Naive thymus-derived CD4-positive, alpha-beta T cell (primary cell): Measurements from ENCODE around the gene KHK. TPM values are rescaled to one million over a fixed set of nuclear protein-coding genes. Genes with fewer than 3 reads are reported as not detected.
A peak's percentile ranks its signal among the peaks of the same experiment; 100 is the strongest.

Experiments used
- ATAC-seq: fragments of 150-1000 bp; cut with Tn5 transposase; 2 replicates; pipeline ENCODE4 v1.10.0; 2021; ENCODE audit warnings: mild to moderate bottlenecking, moderate library complexity
- CTCF ChIA-PET: fragments of 350-600 bp; sonication (Branson Sonifier 250); formaldehyde crosslinking; loops from one replicate; lab custom pipeline; 2021; ENCODE audit warnings: antibody characterized with exemption; lab: Charles Lee
- POLR2A ChIA-PET: fragments of 350-600 bp; sonication (Branson Sonifier 250); formaldehyde crosslinking; loops from one replicate; lab custom pipeline; 2021; ENCODE audit warnings: antibody characterized with exemption, inconsistent platforms; lab: Charles Lee
- DNase-seq, 9 donors: peaks; one replicate each; pipeline versions ENCODE4 v3.0.0 to v3.0.0-alpha.2; 2020 to 2022; ENCODE audit warnings: mixed read lengths in 1 of 9
- H3K27ac ChIP-seq: one replicate; pipeline ENCODE4 v1.7.0; 2013; ENCODE audit warnings: mild to moderate bottlenecking, low read depth, low read length, moderate library complexity
- H3K27me3 ChIP-seq, 2 donors: one replicate each; pipeline ENCODE4 v1.7.0; 2013; ENCODE audit warnings: low read length in 2 of 2, mild to moderate bottlenecking in 2 of 2, moderate library complexity in 2 of 2; ENCODE audit not compliant: control insufficient read depth in 2 of 2, insufficient read depth in 2 of 2
- H3K36me3 ChIP-seq, 3 experiments: 1 replicate in 2 of 3; 2 replicates in 1 of 3; pipeline ENCODE4 v1.7.0; 2013; ENCODE audit warnings: low read length in 3 of 3, mild to moderate bottlenecking in 3 of 3, moderate library complexity in 1 of 3; ENCODE audit not compliant: insufficient read depth in 3 of 3, control insufficient read depth in 2 of 3
- H3K4me1 ChIP-seq, 2 donors: one replicate each; pipeline ENCODE4 v1.7.0; 2013; ENCODE audit warnings: low read length in 2 of 2, mild to moderate bottlenecking in 2 of 2, moderate library complexity in 1 of 2; ENCODE audit not compliant: control insufficient read depth in 2 of 2, insufficient read depth in 2 of 2
- H3K4me3 ChIP-seq: 2 replicates; pipeline ENCODE4 v1.7.0; 2013; ENCODE audit warnings: mild to moderate bottlenecking, low read length
- H3K9me3 ChIP-seq, 3 experiments: 1 replicate in 2 of 3; 2 replicates in 1 of 3; pipeline ENCODE4 v1.7.0; 2013; ENCODE audit warnings: low read length in 3 of 3; ENCODE audit not compliant: control insufficient read depth in 2 of 3
- H3K27ac Mint-ChIP-seq, 9 donors: one replicate each; pipeline ENCODE4 v1.8.0; 2020 to 2022; ENCODE audit warnings: mixed read lengths in 9 of 9, mild to moderate bottlenecking in 8 of 9, moderate library complexity in 5 of 9, inconsistent platforms in 2 of 9
- H3K27me3 Mint-ChIP-seq, 5 donors: one replicate each; pipeline ENCODE4 v1.8.0; 2021 to 2022; ENCODE audit warnings: mixed read lengths in 5 of 5, mild to moderate bottlenecking in 1 of 5
- H3K36me3 Mint-ChIP-seq, 5 donors: one replicate each; pipeline ENCODE4 v1.8.0; 2020 to 2022; ENCODE audit warnings: mixed read lengths in 5 of 5, mild to moderate bottlenecking in 3 of 5, inconsistent platforms in 1 of 5
- H3K4me1 Mint-ChIP-seq, 7 donors: one replicate each; pipeline ENCODE4 v1.8.0; 2020 to 2022; ENCODE audit warnings: mixed read lengths in 7 of 7, mild to moderate bottlenecking in 3 of 7, inconsistent platforms in 1 of 7
- H3K4me3 Mint-ChIP-seq, 10 donors: one replicate each; pipeline ENCODE4 v1.8.0; 2020 to 2022; ENCODE audit warnings: mild to moderate bottlenecking in 10 of 10, mixed read lengths in 10 of 10, moderate library complexity in 6 of 10, inconsistent platforms in 2 of 10
- H3K9me3 Mint-ChIP-seq, 11 donors: one replicate each; pipeline ENCODE4 v1.8.0; 2020 to 2022; ENCODE audit warnings: mixed read lengths in 11 of 11, mild to moderate bottlenecking in 4 of 11, inconsistent platforms in 1 of 11, moderate library complexity in 1 of 11
- intact Hi-C, 2 donors: fragments of 100-400 bp; cut with micrococcal nuclease; formaldehyde crosslinking; loops; one replicate each; pipeline ENCODE4 v1.15.1; 2023
- polyA plus RNA-seq, 2 donors: library from polyadenylated mRNA; unstranded; fragments of 300-500 nt; fragmentation: Illumina TruSeq; gene quantifications; one replicate each; pipeline ENCODE4 v1.2.3, GENCODE V29; 2021
- total RNA-seq, 6 experiments: library from RNA in 5 of 6; stranded (reverse) in 5 of 6; gene quantifications; 1 replicate in 5 of 6; 2 replicates in 1 of 6; pipeline ENCODE4 v1.2.3 and lab custom pipeline; 2021 to 2026

KHK gene
- total and polyA plus RNA-seq, 7 experiments from 2014 or later: 5.8 to 13.8 (median 7.6) TPM

- Histone ChIP-seq H3K4me1 (peaks cover 12 to 13% of the 10 kb centered on the region in 2 donors), H3K27me3 (no peaks in the 10 kb centered on the region), H3K9me3 (no peaks in the 10 kb centered on the region), H3K27ac (peak within 1 kb of the TSS; percentile 97), H3K36me3 (peaks cover 0 to 40% (median 0%) of the 10 kb centered on the region in 3 experiments), H3K4me3 (peak within 1 kb of the TSS; percentile 96)
- peaks cover 0 to 4% (median 0%) of the 10 kb centered on the region in 11 donors for H3K9me3 Mint-ChIP-seq
- ChIA-PET POLR2A (interaction anchor here (0.7 to 5.3 kb wide), 11 partner anchors 10 to 294 kb away, joined by 3 to 49 read pairs (median 4); partner anchors contain the start of genes ABHD1, AGBL5, ATRAID and NRBP1), CTCF (interaction anchor here (1.0 to 1.5 kb wide), 3 partner anchors 11 to 145 kb away, joined by 3 to 4 read pairs (median 4); partner anchors contain the start of gene ABHD1)
- peaks cover 0 to 6% (median 0%) of the 10 kb centered on the region in 5 donors for H3K27me3 Mint-ChIP-seq
- peak; percentile 97 for ATAC-seq
- peak within 1 kb of the TSS; percentile 88 to 99 (median 97) for H3K27ac Mint-ChIP-seq
- H3K36me3 Mint-ChIP-seq: peaks cover 0 to 11% (median 4%) of the 10 kb centered on the region in 5 donors
- DNase-seq: peak; percentile 92 to 100 (median 97)
- H3K4me1 Mint-ChIP-seq: peaks cover 10 to 32% (median 21%) of the 10 kb centered on the region in 7 donors
- peak within 1 kb of the TSS; percentile 88 to 97 (median 92) for H3K4me3 Mint-ChIP-seq
- intact Hi-C loops: loop anchor here (1.0 to 5.0 kb wide), 16 partner anchors 11 to 355 kb away; partner anchors contain the start of genes ABHD1 (in 2 of the 2), ATRAID (in 2 of the 2), EIF2B4 (in 2 of the 2) and KHK (in 2 of the 2)
These were observed 47.6 kb downstream of the KHK start, which contains the start of gene PREB for GRCh38 chr2:27133905-27134780. Gene PREB (minus strand): TSS chr2:27134636. CDS start chr2:27134421, 215 bp downstream.

GRCh38 chr2:27134781-27135477, 48.4 kb downstream of the KHK start:
- peak overlapping the region; percentile 88 to 97 (median 92) for H3K4me3 Mint-ChIP-seq
- peaks cover 0 to 35% (median 0%) of the 10 kb centered on the region in 3 experiments for H3K36me3 ChIP-seq
- peaks cover 0 to 10% (median 3%) of the 10 kb centered on the region in 5 donors for H3K36me3 Mint-ChIP-seq
- ATAC-seq (no peak), DNase-seq (no peak)
- no peaks in the 10 kb centered on the region for H3K27me3 ChIP-seq
- peaks cover 10 to 32% (median 20%) of the 10 kb centered on the region in 7 donors for H3K4me1 Mint-ChIP-seq
- peak overlapping the region; percentile 96 for H3K4me3 ChIP-seq
- peak overlapping the region; percentile 97 for H3K27ac ChIP-seq
- peaks cover 0 to 8% (median 0%) of the 10 kb centered on the region in 5 donors for H3K27me3 Mint-ChIP-seq
- H3K9me3 Mint-ChIP-seq: peaks cover 0 to 4% (median 0%) of the 10 kb centered on the region in 11 donors
- H3K9me3 ChIP-seq: no peaks in the 10 kb centered on the region
- CTCF ChIA-PET: interaction anchor here (1.0 kb wide), 1 partner anchor 80 kb away, joined by 4 read pairs; no protein-coding TSS in a partner anchor
- H3K4me1 ChIP-seq: peaks cover 12 to 13% of the 10 kb centered on the region in 2 donors
- peak overlapping the region in 8 of 9 donors; percentile 88 to 98 (median 96) for H3K27ac Mint-ChIP-seq
- intact Hi-C loops: loop anchor here (1.0 to 5.0 kb wide), 16 partner anchors 12 to 354 kb away; partner anchors contain the start of genes ABHD1 (in 2 of the 2), ATRAID (in 2 of the 2), EIF2B4 (in 2 of the 2) and KHK (in 2 of the 2)
- POLR2A ChIA-PET: interaction anchor here (0.6 to 5.3 kb wide), 7 partner anchors 11 to 1285 kb away, joined by 3 to 49 read pairs (median 5); partner anchors contain the start of genes ABHD1, AGBL5, ATRAID and SLC5A6

GRCh38 chr2:27135478-27135955, 48.9 kb downstream of the KHK start:
- H3K9me3 ChIP-seq: no peaks in the 10 kb centered on the region
- CTCF ChIA-PET: interaction anchor here (0.6 kb wide), 1 partner anchor 148 kb away, joined by 4 read pairs; no protein-coding TSS in a partner anchor
- DNase-seq (no peak), ATAC-seq (no peak)
- peaks cover 0 to 29% (median 0%) of the 10 kb centered on the region in 3 experiments for H3K36me3 ChIP-seq
- POLR2A ChIA-PET: interaction anchor here (0.6 to 5.3 kb wide), 3 partner anchors 11 to 1284 kb away, joined by 3 to 49 read pairs (median 3); partner anchors contain the start of gene ABHD1
- H3K4me3 ChIP-seq: no peak overlapping the region
- intact Hi-C loops: loop anchor here (2.0 kb wide), 2 partner anchors 103 to 187 kb away; partner anchors contain the start of genes MPV17 (in 1 of the 2) and TMEM214 (in 1 of the 2)
- no peak overlapping the region for H3K27ac ChIP-seq
- Mint-ChIP-seq H3K36me3 (peaks cover 0 to 8% (median 0%) of the 10 kb centered on the region in 5 donors), H3K4me1 (peaks cover 10 to 32% (median 20%) of the 10 kb centered on the region in 7 donors), H3K27me3 (peaks cover 0 to 8% (median 0%) of the 10 kb centered on the region in 5 donors), H3K4me3 (peak overlapping the region; percentile 67 to 97 (median 92)), H3K9me3 (peaks cover 0 to 4% (median 0%) of the 10 kb centered on the region in 11 donors), H3K27ac (peak overlapping the region in 8 of 9 donors; percentile 73 to 98 (median 92))
- H3K4me1 ChIP-seq: peaks cover 12 to 13% of the 10 kb centered on the region in 2 donors
- no peaks in the 10 kb centered on the region for H3K27me3 ChIP-seq

GRCh38 chr2:27136751-27137150, 50.2 kb downstream of the KHK start:
- intact Hi-C loops: no loop called here
- H3K4me3 Mint-ChIP-seq: no peak overlapping the region

GRCh38 chr2:27137322-27137935, 50.9 kb downstream of the KHK start:
- ChIA-PET CTCF (no interaction called here), POLR2A (no interaction called here)
- peaks cover 12 to 13% of the 10 kb centered on the region in 2 donors for H3K4me1 ChIP-seq
- H3K4me3 ChIP-seq: no peak overlapping the region
- intact Hi-C loops: no loop called here
- Mint-ChIP-seq H3K27ac (no peak overlapping the region), H3K4me1 (peaks cover 10 to 30% (median 18%) of the 10 kb centered on the region in 7 donors), H3K27me3 (peaks cover 0 to 10% (median 0%) of the 10 kb centered on the region in 5 donors), H3K9me3 (peaks cover 0 to 4% (median 0%) of the 10 kb centered on the region in 11 donors), H3K4me3 (no peak overlapping the region), H3K36me3 (peaks cover 0 to 5% (median 0%) of the 10 kb centered on the region in 5 donors)
- ATAC-seq (no peak), DNase-seq (no peak)
- no peaks in the 10 kb centered on the region for H3K9me3 ChIP-seq
- H3K27me3 ChIP-seq: no peaks in the 10 kb centered on the region
- H3K36me3 ChIP-seq: peaks cover 0 to 10% (median 0%) of the 10 kb centered on the region in 3 experiments
- no peak overlapping the region for H3K27ac ChIP-seq

More at GRCh38 chr2:27136751-27137150, 50.2 kb downstream of the KHK start:
- H3K4me1 Mint-ChIP-seq: peaks cover 10 to 32% (median 19%) of the 10 kb centered on the region in 7 donors
- no peak for DNase-seq
- peaks cover 0 to 8% (median 0%) of the 10 kb centered on the region in 5 donors for H3K27me3 Mint-ChIP-seq
- H3K36me3 Mint-ChIP-seq: peaks cover 0 to 7% (median 0%) of the 10 kb centered on the region in 5 donors
- peaks cover 0 to 4% (median 0%) of the 10 kb centered on the region in 11 donors for H3K9me3 Mint-ChIP-seq
- H3K27me3 ChIP-seq: no peaks in the 10 kb centered on the region
- ATAC-seq: no peak
- no peaks in the 10 kb centered on the region for H3K9me3 ChIP-seq
- POLR2A ChIA-PET: no interaction called here
- CTCF ChIA-PET: interaction anchor here (0.6 kb wide), 1 partner anchor 99 kb away, joined by 4 read pairs; no protein-coding TSS in a partner anchor
- H3K36me3 ChIP-seq: peaks cover 0 to 17% (median 0%) of the 10 kb centered on the region in 3 experiments
- H3K27ac Mint-ChIP-seq: no peak overlapping the region
- peaks cover 12 to 13% of the 10 kb centered on the region in 2 donors for H3K4me1 ChIP-seq
- no peak overlapping the region for H3K27ac ChIP-seq
- H3K4me3 ChIP-seq: no peak overlapping the region
